Stimulated activated naive B cell treated with anti-CD40 and anti-IgM and Interleukin-4, amounts not matched to agents 10 μg/mL and 1 μg/mL and 100 μg/mL, for 72 hours (primary cell): ENCODE results near the gene ZCCHC7.
A peak's percentile ranks its signal among the peaks of the same experiment; 100 is the strongest.

Experiments
- ATAC-seq, 2 donors: fragments of 150-1000 bp; cut with Tn5 transposase; replicated peaks; 2 replicates each; pipeline ENCODE4 v1.10.0; 2021; ENCODE audit warnings: moderate library complexity in 1 of 2
- DNase-seq: peaks from one replicate; pipeline ENCODE4 v3.0.0; 2021
- H3K27ac Mint-ChIP-seq: one replicate; pipeline ENCODE4 v1.8.0; 2022; ENCODE audit warnings: mild to moderate bottlenecking, mixed read lengths
- H3K27me3 Mint-ChIP-seq, 2 donors: one replicate each; pipeline ENCODE4 v1.8.0; 2022; ENCODE audit warnings: mixed read lengths in 2 of 2
- H3K36me3 Mint-ChIP-seq, 2 donors: one replicate each; pipeline ENCODE4 v1.8.0; 2022; ENCODE audit warnings: mixed read lengths in 2 of 2, mild to moderate bottlenecking in 1 of 2
- H3K4me1 Mint-ChIP-seq, 2 donors: one replicate each; pipeline ENCODE4 v1.8.0; 2022; ENCODE audit warnings: mixed read lengths in 2 of 2, mild to moderate bottlenecking in 1 of 2
- H3K4me3 Mint-ChIP-seq, 2 donors: one replicate each; pipeline ENCODE4 v1.8.0; 2022; ENCODE audit warnings: mild to moderate bottlenecking in 2 of 2, mixed read lengths in 2 of 2, moderate library complexity in 1 of 2
- H3K9me3 Mint-ChIP-seq, 2 donors: one replicate each; pipeline ENCODE4 v1.8.0; 2022; ENCODE audit warnings: mixed read lengths in 2 of 2, mild to moderate bottlenecking in 1 of 2

The ZCCHC7 gene

DNA sequence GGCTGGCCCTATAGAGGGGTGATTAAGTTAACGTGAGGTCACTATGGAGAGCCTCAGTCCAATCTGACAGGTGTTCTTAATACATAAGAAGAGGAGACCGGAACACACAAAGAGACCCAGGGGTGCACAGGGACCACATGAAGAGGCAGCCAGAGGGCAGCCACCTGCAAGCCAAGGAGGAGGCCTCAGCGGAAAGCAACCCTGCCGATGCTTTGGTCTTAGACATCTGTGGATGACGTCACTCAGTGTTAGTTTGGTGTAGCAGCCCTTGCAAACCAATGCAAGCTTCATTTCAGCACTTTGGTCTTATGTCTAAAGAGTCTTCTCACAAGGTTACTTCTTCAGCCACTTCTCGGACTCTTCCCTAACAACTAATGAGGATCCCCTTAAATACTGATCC, 254.5 kb downstream of the ZCCHC7 start:
- DNase-seq (peak; percentile 73), ATAC-seq (peak; percentile 13 to 31)
- H3K36me3 Mint-ChIP-seq = peaks cover 6 to 20% of the 10 kb centered on the region in 2 donors
- H3K27ac Mint-ChIP-seq = peak overlapping the region; percentile 98
- H3K9me3 Mint-ChIP-seq = peaks cover 0 to 6% of the 10 kb centered on the region in 2 donors
- peaks cover 67 to 92% of the 10 kb centered on the region in 2 donors for H3K4me1 Mint-ChIP-seq
- peak overlapping the region in 1 of 2 donors; percentile 26 for H3K4me3 Mint-ChIP-seq
- no peaks in the 10 kb centered on the region for H3K27me3 Mint-ChIP-seq

- H3K4me1 Mint-ChIP-seq = peaks cover 61 to 92% of the 10 kb centered on the region in 2 donors
- peak overlapping the region; percentile 97 for H3K27ac Mint-ChIP-seq
- peaks cover 5 to 12% of the 10 kb centered on the region in 2 donors for H3K9me3 Mint-ChIP-seq
- peak; percentile 81 for ATAC-seq
- H3K36me3 Mint-ChIP-seq = peaks cover 10 to 37% of the 10 kb centered on the region in 2 donors
- H3K27me3 Mint-ChIP-seq = no peaks in the 10 kb centered on the region
- DNase-seq = peak; percentile 81
- H3K4me3 Mint-ChIP-seq = peak overlapping the region; percentile 67 to 73
Measured at GRCh38 chr9:37377688-37378612, 257.6 kb downstream of the ZCCHC7 start.

DNA sequence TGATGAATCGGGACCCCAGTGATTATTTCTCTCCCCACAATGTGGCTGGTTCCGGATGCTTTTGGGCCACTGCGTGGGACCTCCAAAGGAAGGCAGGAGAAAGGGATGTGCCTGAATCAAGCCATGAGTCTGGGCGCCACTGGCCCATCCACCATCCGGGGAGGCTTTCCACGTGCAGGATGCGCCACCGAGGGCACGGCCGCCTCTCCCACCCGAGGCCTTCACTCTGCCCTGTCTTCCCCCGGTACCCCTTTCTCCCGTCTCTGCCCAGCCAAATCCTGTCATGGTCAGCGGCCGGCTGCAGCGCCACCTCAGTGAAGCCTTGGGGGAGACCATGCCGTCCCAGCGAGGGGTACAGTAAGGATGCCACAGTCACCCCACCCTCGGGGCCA, 258.2 kb downstream of the ZCCHC7 start:
- ATAC-seq = no peak
- H3K27me3 Mint-ChIP-seq = no peaks in the 10 kb centered on the region
- no peak for DNase-seq
- H3K27ac Mint-ChIP-seq = peak overlapping the region; percentile 97
- peak overlapping the region; percentile 67 to 73 for H3K4me3 Mint-ChIP-seq
- peaks cover 60 to 92% of the 10 kb centered on the region in 2 donors for H3K4me1 Mint-ChIP-seq
- peaks cover 10 to 37% of the 10 kb centered on the region in 2 donors for H3K36me3 Mint-ChIP-seq
- H3K9me3 Mint-ChIP-seq = peaks cover 5 to 12% of the 10 kb centered on the region in 2 donors

DNA sequence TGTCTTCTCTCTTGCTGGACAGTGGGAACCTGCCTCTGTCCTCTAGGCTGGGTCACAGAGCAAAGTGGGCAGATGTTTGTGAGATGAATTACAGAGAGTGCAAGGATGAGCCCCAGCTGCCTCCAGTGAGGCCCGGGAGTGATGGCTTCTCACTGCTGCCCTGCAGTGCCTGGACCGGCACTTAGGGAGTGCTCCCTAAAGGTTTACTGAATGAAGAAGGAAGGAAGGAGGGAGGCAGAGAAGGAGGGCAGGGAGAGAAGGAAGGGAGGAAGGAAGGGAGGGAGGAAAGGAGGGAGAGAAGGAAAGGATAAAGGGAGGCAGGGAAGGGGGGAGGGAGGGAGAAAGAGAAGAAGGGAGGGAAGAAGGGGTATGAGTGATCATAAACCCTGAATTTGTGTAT, 259.5 kb downstream of the ZCCHC7 start:
- Mint-ChIP-seq H3K9me3 (peaks cover 9 to 15% of the 10 kb centered on the region in 2 donors), H3K27me3 (no peaks in the 10 kb centered on the region), H3K36me3 (peaks cover 13 to 42% of the 10 kb centered on the region in 2 donors), H3K4me3 (peak overlapping the region; percentile 11 to 44), H3K4me1 (peaks cover 63 to 92% of the 10 kb centered on the region in 2 donors), H3K27ac (peak overlapping the region; percentile 96)
- DNase-seq = no peak
- ATAC-seq = no peak

GRCh38 chr9:37380570-37380969, 260.2 kb downstream of the ZCCHC7 start:
- H3K4me3 Mint-ChIP-seq = no peak overlapping the region
- DNase-seq (no peak), ATAC-seq (no peak)
- H3K27me3 Mint-ChIP-seq = no peaks in the 10 kb centered on the region
- H3K36me3 Mint-ChIP-seq = peaks cover 13 to 40% of the 10 kb centered on the region in 2 donors
- peaks cover 9 to 15% of the 10 kb centered on the region in 2 donors for H3K9me3 Mint-ChIP-seq
- peaks cover 61 to 90% of the 10 kb centered on the region in 2 donors for H3K4me1 Mint-ChIP-seq
- H3K27ac Mint-ChIP-seq = peak overlapping the region; percentile 96

GRCh38 chr9:37381094-37381741, 260.8 kb downstream of the ZCCHC7 start:
- ATAC-seq (peak in 1 of 2 donors; percentile 8), DNase-seq (no peak)
- Mint-ChIP-seq H3K36me3 (peaks cover 13 to 46% of the 10 kb centered on the region in 2 donors), H3K27me3 (no peaks in the 10 kb centered on the region), H3K9me3 (peaks cover 9 to 15% of the 10 kb centered on the region in 2 donors), H3K4me1 (peaks cover 65 to 93% of the 10 kb centered on the region in 2 donors), H3K27ac (peak overlapping the region; percentile 96), H3K4me3 (peak overlapping the region in 1 of 2 donors; percentile 41)

GRCh38 chr9:37382161-37382981, 262.0 kb downstream of the ZCCHC7 start:
- Mint-ChIP-seq H3K27ac (peak overlapping the region; percentile 96), H3K4me1 (peaks cover 61 to 93% of the 10 kb centered on the region in 2 donors), H3K27me3 (no peaks in the 10 kb centered on the region), H3K4me3 (peak overlapping the region; percentile 54), H3K36me3 (peaks cover 11 to 38% of the 10 kb centered on the region in 2 donors), H3K9me3 (peaks cover 9% of the 10 kb centered on the region in 2 donors)
- DNase-seq (peak; percentile 51), ATAC-seq (peak; percentile 42 to 44)

- H3K4me3 Mint-ChIP-seq = peak overlapping the region; percentile 52 to 54
- peaks cover 12 to 41% of the 10 kb centered on the region in 2 donors for H3K36me3 Mint-ChIP-seq
- no peaks in the 10 kb centered on the region for H3K27me3 Mint-ChIP-seq
- peaks cover 9% of the 10 kb centered on the region in 2 donors for H3K9me3 Mint-ChIP-seq
- H3K4me1 Mint-ChIP-seq = peaks cover 60 to 93% of the 10 kb centered on the region in 2 donors
- DNase-seq (no peak), ATAC-seq (peak; percentile 23 to 39)
- peak overlapping the region; percentile 96 for H3K27ac Mint-ChIP-seq
Measured at GRCh38 chr9:37382982-37383357, 262.6 kb downstream of the ZCCHC7 start.

GRCh38 chr9:37383393-37383792, 263.0 kb downstream of the ZCCHC7 start:
- no peaks in the 10 kb centered on the region for H3K27me3 Mint-ChIP-seq
- peaks cover 9% of the 10 kb centered on the region in 2 donors for H3K9me3 Mint-ChIP-seq
- DNase-seq (no peak), ATAC-seq (no peak)
- H3K27ac Mint-ChIP-seq = peak overlapping the region; percentile 96
- no peak overlapping the region for H3K4me3 Mint-ChIP-seq
- H3K36me3 Mint-ChIP-seq = peaks cover 12 to 40% of the 10 kb centered on the region in 2 donors
- H3K4me1 Mint-ChIP-seq = peaks cover 57 to 93% of the 10 kb centered on the region in 2 donors

DNA sequence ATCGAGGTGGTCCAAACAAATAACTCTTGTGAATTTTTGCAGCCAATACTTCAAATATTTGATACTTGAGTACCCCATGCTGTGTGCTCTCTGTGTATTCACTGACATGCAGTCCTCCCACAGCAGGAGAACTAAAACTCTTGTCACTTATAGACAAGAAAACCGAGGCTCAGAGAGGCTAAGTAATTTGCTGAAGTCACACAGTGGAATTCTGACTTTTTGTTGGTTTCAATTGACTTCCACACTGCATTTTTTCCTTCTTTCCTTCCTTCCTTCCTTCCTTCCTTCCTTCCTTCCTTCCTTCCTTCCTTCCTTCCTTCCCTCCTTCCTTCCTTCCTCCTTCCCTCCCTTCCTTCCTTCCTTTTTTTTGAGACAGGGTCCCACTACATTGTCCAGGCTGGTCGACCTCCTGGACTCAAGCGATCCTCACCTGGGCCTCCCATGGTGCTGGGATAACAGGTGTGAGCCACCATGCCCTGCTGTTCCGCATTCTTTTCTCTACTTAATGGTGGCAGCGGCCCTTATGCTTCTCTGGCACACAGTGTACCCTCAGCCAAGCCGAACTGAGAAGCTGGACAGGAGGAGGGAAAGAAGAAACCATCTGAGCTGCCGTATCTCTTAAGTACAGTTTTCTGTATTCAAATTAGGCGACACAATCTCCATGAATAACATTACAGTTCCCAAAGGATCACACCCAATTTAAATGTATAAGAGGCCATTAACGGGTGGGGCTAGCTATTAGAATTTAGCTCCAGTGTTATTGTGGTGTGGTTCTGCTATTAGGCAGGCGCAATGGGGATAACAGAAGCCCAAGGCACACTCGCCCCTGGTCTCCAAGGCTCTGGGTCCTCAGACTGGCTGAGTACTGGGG, 263.7 kb downstream of the ZCCHC7 start:
- ATAC-seq = no peak
- Mint-ChIP-seq H3K36me3 (peaks cover 12 to 35% of the 10 kb centered on the region in 2 donors), H3K4me1 (peaks cover 53 to 94% of the 10 kb centered on the region in 2 donors), H3K27ac (peak overlapping the region; percentile 96), H3K4me3 (peak overlapping the region; percentile 43 to 57), H3K27me3 (no peaks in the 10 kb centered on the region), H3K9me3 (peaks cover 9% of the 10 kb centered on the region in 2 donors)
- DNase-seq = no peak

DNA sequence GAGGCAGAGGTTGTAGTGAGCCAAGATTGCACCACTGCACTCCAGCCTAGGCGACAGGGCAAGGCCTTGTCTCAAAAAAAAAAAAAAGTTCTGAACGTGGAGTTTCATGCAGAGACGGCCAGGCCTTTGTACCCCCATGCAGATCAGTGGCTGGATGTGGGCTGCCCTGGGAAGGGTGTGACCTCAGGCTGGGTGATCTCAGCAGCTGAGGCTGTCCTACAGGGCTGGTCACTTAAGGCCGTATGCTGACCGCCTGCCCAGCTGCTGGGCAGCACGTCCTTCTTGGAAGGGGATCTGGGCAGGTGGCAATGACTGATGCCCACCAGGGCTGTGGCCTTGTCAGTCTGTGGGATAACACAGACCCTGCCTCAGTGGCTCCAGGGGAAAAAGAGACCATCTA, 264.9 kb downstream of the ZCCHC7 start:
- Mint-ChIP-seq H3K4me3 (no peak overlapping the region), H3K4me1 (peaks cover 54 to 96% of the 10 kb centered on the region in 2 donors)
- ATAC-seq = no peak

DNA sequence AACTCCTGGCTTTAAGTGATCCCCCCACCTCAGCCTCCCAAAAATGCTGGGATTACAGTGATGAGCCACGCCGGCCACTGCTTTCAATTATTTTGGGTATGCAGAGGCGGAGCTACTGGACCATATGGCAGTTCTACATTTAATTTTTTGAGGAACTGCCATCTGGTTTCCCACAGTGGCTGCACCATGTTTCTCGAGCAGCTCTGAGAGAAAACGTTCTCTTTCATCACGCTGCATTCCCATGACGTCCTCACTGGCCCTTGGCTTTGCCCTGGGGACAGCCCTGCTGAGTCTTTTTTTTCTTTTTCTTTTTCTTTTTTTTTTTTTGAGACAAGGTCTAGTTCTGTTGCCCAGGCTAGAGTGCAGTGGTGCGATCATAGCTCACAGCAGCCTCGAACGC, 266.6 kb downstream of the ZCCHC7 start:
- Mint-ChIP-seq H3K9me3 (peaks cover 6% of the 10 kb centered on the region in 2 donors), H3K27ac (peak overlapping the region; percentile 94), H3K4me3 (peak overlapping the region in 1 of 2 donors; percentile 12), H3K4me1 (peaks cover 49 to 88% of the 10 kb centered on the region in 2 donors), H3K27me3 (no peaks in the 10 kb centered on the region), H3K36me3 (peaks cover 5 to 22% of the 10 kb centered on the region in 2 donors)
- DNase-seq (peak; percentile 69), ATAC-seq (peak; percentile 51 to 57)

More for the DNA sequence above, 264.9 kb downstream of the ZCCHC7 start:
- DNase-seq = no peak
- peaks cover 9 to 30% of the 10 kb centered on the region in 2 donors for H3K36me3 Mint-ChIP-seq
- no peak overlapping the region for H3K27ac Mint-ChIP-seq
- H3K27me3 Mint-ChIP-seq = no peaks in the 10 kb centered on the region
- H3K9me3 Mint-ChIP-seq = peaks cover 9% of the 10 kb centered on the region in 2 donors

GRCh38 chr9:37390759-37391158, 270.4 kb downstream of the ZCCHC7 start:
- ATAC-seq (peak; percentile 62 to 70), DNase-seq (peak; percentile 57)
- Mint-ChIP-seq H3K36me3 (peaks cover 7 to 14% of the 10 kb centered on the region in 2 donors), H3K9me3 (no peaks in the 10 kb centered on the region), H3K4me3 (peak overlapping the region; percentile 23 to 40), H3K4me1 (peaks cover 40 to 81% of the 10 kb centered on the region in 2 donors), H3K27ac (peak overlapping the region; percentile 80), H3K27me3 (no peaks in the 10 kb centered on the region)
